Measurements from ENCODE around the gene ERN2.
"Not testable (repeated sequence)": the region's sequence is repeated elsewhere in the genome, so short reads cannot be mapped to it uniquely, and the experiment has no call there.

DNA sequence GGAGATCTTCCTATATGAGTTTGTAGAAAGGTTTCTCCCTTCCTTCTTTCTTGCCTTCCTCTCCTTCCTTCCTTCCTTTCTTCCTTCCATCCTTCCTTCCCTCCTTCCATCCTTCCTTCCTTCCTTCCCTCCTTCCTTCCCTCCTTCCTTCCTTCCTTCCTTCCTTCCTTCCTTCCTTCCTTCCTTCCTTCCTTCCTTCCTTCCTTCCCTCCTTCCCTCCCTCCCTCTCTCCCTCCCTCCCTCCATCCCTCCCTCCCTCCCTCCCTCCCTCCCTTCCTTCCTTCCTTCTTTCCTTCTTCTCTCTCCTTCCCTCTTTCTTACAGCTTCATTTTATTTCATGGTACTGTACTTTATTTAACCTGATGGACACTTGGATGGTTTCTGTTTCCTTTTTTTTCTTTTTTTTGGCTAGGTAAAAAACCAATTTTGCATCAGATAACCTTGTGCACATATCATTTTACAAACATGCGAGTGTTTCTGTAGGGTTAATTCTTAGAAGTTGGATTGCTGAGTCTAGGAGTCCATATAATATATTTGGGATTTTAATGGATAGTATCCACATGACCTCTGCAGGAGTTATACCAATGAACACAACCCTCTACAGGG is 24.5 kb upstream of the ERN2 start:
- TF ChIP-seq, protein P1, sequence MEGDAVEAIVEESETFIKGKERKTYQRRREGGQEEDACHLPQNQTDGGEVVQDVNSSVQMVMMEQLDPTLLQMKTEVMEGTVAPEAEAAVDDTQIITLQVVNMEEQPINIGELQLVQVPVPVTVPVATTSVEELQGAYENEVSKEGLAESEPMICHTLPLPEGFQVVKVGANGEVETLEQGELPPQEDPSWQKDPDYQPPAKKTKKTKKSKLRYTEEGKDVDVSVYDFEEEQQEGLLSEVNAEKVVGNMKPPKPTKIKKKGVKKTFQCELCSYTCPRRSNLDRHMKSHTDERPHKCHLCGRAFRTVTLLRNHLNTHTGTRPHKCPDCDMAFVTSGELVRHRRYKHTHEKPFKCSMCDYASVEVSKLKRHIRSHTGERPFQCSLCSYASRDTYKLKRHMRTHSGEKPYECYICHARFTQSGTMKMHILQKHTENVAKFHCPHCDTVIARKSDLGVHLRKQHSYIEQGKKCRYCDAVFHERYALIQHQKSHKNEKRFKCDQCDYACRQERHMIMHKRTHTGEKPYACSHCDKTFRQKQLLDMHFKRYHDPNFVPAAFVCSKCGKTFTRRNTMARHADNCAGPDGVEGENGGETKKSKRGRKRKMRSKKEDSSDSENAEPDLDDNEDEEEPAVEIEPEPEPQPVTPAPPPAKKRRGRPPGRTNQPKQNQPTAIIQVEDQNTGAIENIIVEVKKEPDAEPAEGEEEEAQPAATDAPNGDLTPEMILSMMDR (IDR thresholded peaks at IDR 0.05; ENCODE audit: low read length): not testable (repeated sequence)
- not testable (repeated sequence) for TF ChIP-seq EZH2 (optimal IDR thresholded peaks at IDR 0.05; ENCODE audit: low read depth, low read length)

All from MM.1S (cell line).